IPS-11a (cell line): ENCODE results near the gene RYR1.
"Not testable (repeated sequence)": the region's sequence is repeated elsewhere in the genome, so short reads cannot be mapped to it uniquely, and the experiment has no call there.

Experiments
- H3K4me3 ChIP-seq: one replicate; pipeline ENCODE4 v1.5.1; 2013; ENCODE audit warnings: low read depth, low read length, control low read depth

RYR1 gene

DNA sequence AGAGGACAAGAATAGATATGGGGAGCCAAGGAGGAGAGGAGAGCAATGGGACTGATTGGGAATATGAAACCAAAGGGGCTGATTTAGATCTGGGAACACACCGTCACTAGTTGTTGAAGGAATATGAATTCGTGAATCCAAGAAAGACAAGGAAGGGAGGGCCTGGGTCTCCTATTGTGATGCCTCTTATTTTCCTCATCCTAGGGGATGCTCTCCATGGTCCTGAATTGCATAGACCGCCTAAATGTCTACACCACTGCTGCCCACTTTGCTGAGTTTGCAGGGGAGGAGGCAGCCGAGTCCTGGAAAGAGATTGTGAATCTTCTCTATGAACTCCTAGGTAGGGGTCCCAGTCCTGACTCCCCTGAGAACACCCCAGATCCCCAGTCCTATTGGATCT lies 21.5 kb downstream of the RYR1 start:
- no peak overlapping the region for H3K4me3 ChIP-seq

- no peak overlapping the region for H3K4me3 ChIP-seq
Observed at GRCh38 chr19:38457202-38457601, 23.7 kb downstream of the RYR1 start.

GRCh38 chr19:38457690-38458405 lies 24.4 kb downstream of the RYR1 start:
- no peak overlapping the region for H3K4me3 ChIP-seq

DNA sequence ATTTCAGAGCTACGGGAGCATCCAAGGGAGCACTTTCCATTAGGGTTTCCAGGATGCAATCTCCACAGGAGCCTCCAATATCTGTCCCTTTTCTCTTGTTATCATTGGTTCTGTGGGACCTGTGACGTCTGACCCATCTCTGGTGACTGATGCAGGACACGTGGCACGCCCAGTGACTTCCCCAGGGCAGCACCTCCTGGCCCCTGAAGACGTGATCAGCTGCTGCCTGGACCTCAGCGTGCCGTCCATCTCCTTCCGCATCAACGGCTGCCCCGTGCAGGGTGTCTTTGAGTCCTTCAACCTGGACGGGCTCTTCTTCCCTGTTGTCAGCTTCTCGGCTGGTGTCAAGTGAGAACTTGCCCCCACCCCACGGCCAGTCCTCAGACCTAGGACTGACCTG lies 25.5 kb downstream of the RYR1 start:
- no peak overlapping the region for H3K4me3 ChIP-seq

GRCh38 chr19:38463365-38463764 lies 29.9 kb downstream of the RYR1 start:
- H3K4me3 ChIP-seq = no peak overlapping the region

GRCh38 chr19:38464421-38465082 lies 31.1 kb downstream of the RYR1 start:
- H3K4me3 ChIP-seq = no peak overlapping the region

- H3K4me3 ChIP-seq = no peak overlapping the region
Observed at GRCh38 chr19:38466050-38466449, 32.6 kb downstream of the RYR1 start.

- no peak overlapping the region for H3K4me3 ChIP-seq
Observed at GRCh38 chr19:38467541-38468525, 34.3 kb downstream of the RYR1 start.

GRCh38 chr19:38469151-38469550 lies 35.7 kb downstream of the RYR1 start:
- H3K4me3 ChIP-seq = no peak overlapping the region

DNA sequence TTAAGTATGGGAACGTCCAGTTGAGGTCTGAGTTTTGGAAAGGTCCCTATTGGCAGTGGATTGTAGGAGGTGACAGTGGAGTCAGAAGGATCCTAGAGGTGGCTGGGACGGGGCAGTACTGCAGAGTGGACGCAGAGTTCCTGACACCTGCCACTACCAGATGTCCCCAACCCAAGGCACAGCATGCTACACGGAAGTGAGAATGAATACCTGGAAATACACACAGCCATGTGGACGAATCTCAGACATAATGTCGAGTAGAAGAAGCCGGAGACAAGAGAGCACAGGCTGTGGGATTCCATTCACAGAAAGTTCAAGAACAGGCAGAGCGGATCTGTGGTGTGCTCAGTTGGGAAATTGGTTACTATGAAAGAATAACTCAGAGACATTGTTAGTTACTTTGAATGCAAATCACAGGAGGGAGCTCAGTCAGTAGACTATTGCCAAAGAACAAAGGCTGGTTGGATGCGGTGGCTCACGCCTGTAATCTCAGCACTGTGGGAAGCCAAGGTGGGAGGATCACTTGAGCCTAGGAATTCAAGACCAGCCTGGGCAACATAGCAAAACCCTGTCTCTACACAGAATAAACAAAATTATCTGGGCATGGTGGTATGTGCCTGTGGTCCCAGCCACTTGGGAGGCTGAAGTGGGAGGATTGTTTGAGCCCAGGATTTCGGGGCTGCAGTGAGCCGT lies 37.4 kb downstream of the RYR1 start:
- H3K4me3 ChIP-seq = no peak overlapping the region

DNA sequence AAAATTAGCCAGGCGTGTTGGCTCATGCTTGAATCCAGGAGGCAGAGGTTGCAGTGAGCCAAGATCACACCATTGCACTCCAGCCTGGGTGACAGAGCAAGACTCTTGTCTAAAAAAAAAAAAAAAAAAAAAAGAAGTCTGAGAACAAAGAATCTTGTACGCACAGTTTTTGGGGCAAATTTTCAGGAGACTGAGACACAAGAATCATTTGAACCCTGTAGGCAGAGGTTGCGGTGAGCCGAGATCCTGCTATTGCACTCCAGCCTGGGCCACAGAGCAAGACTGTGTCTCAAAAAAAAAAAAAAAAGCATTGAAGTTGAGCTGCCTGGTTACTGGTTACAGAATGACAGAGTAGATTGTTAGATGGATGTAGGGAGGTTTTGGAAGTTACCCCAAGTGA lies 39.2 kb downstream of the RYR1 start:
- not testable (repeated sequence) for H3K4me3 ChIP-seq

DNA sequence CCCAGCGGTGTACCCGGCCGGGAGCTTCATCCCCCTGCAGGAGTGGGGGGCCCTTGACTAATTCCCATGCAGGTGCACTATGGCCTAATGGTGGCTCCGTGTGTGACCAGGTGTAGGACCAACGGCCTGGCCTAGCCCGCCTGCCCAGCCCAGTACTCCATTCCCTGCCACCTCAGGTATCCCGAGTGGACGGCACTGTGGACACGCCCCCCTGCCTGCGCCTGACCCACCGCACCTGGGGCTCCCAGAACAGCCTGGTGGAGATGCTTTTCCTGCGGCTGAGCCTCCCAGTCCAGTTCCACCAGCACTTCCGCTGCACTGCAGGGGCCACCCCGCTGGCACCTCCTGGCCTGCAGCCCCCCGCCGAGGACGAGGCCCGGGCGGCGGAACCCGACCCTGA lies 39.7 kb downstream of the RYR1 start:
- no peak overlapping the region for H3K4me3 ChIP-seq

DNA sequence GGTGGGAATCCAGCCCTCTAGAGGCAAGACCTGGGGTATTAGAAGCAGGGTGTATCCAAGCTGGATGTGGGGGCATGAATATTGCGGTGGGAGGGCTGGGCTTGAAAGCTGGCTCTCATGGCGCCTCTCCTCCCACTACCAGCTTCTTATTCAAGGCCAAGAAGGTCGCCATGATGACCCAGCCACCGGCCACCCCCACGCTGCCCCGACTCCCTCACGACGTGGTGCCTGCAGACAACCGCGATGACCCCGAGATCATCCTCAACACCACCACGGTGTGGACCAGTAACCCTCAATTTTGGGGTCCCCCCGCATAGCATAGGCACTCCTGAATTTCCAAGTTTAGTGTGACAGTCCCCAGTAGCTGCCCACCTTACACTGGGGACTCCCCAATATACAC lies 41.7 kb downstream of the RYR1 start:
- no peak overlapping the region for H3K4me3 ChIP-seq

DNA sequence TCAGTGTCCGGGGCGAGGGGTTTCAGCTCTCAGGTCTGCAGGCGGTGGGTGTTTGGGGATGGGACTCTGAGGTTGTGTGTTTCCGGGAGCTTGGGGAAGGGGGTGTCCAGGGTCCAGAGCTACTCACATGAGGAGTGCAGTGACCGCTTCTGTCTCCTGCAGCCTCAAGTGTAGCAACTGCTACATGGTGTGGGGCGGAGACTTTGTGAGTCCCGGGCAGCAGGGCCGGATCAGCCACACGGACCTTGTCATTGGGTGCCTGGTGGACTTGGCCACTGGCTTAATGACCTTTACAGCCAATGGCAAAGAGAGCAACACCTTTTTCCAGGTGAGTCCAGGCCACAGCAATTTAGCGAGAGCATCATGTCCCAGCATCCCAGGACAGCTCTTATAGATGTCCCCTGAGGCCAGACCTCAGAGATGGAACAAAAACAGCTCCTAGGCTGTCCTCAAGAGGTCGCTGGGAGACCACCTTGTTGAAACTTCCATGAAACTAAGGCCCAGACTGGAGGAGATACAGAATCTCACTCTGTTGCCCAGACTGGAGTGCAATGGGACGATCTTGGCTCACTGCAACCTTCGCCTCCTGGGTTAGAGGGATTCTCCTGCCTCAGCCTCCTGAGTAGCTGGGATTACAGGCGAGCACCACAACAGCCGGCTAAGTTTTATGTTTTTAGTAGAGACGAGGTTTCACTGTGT lies 44.9 kb downstream of the RYR1 start:
- H3K4me3 ChIP-seq = no peak overlapping the region

DNA sequence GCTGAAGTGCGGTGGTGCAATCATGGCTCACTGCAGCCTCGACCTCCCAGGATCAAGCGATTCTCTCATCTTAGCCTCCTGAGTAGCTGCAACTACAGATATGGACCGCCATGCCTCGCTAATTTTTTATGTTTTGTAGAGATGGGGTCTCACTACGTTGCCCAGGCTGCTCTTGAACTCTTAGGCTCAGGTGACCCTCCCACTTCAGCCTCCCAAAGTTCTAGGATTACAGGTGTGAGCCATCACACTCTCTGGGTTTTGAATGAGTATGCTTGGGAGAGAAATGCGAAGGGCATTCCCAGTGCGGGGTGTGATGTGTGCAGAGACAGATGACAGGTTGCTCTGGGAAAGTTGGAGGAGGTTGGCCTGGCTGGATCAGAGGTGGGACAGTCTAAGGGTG lies 49.0 kb downstream of the RYR1 start:
- H3K4me3 ChIP-seq = no peak overlapping the region

DNA sequence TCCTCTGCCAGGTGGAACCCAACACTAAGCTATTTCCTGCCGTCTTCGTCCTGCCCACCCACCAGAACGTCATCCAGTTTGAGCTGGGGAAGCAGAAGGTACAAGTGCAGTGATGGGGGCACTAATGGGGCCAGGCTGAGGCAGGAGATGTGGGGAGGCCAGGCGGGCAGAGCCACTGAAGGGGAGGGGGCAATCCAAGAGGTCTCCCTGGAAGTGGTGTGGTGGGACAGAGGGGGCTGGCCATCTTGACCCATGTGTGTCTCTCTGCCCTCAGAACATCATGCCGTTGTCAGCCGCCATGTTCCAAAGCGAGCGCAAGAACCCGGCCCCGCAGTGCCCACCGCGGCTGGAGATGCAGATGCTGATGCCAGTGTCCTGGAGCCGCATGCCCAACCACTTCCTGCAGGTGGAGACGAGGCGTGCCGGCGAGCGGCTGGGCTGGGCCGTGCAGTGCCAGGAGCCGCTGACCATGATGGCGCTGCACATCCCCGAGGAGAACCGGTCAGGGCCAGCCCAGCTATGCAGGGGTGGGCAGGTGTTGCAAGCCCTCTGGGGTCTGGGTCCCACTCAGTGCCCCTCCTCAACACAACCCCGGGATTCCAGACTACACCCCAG lies 49.6 kb downstream of the RYR1 start:
- H3K4me3 ChIP-seq = no peak overlapping the region

DNA sequence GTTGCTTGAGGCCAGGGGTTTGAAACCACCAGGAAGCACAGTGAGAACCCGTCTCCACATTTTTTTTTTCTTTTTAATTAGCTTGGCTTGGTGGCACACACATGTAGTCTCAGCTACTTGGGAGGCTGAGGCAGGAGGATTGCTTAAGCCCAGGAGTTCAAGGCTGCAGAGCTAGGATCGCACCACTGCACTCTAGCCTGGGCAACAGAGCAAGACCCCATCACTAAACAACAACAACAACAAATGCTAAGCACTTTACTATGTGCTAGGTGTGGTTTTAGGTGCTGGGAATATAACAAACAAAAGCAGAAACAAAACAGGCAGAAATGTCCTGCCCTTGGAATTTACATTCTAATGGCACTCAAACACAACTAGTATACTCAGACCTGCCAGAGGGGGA lies 51.3 kb downstream of the RYR1 start:
- H3K4me3 ChIP-seq = no peak overlapping the region

DNA sequence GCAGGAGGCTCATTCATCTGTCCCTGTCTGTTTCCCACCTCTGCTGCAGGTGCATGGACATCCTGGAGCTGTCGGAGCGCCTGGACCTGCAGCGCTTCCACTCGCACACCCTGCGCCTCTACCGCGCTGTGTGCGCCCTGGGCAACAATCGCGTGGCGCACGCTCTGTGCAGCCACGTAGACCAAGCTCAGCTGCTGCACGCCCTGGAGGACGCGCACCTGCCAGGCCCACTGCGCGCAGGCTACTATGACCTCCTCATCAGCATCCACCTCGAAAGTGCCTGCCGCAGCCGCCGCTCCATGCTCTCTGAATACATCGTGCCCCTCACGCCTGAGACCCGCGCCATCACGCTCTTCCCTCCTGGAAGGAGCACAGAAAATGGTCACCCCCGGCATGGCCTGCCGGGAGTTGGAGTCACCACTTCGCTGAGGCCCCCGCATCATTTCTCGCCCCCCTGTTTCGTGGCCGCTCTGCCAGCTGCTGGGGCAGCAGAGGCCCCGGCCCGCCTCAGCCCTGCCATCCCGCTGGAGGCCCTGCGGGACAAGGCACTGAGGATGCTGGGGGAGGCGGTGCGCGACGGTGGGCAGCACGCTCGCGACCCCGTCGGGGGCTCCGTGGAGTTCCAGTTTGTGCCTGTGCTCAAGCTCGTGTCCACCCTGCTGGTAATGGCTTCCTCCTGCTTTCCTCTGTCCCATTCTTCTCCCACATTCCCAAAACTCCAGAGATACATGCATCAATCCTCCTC lies 52.2 kb downstream of the RYR1 start:
- H3K4me3 ChIP-seq = no peak overlapping the region

GRCh38 chr19:38486731-38487336 lies 53.3 kb downstream of the RYR1 start:
- H3K4me3 ChIP-seq = no peak overlapping the region
